ENCODE results near the gene OR7A5.
"Not testable (repeated sequence)": the region's sequence is repeated elsewhere in the genome, so short reads cannot be mapped to it uniquely, and the experiment has no call there.

Gene OR7A5

GRCh38 chr19:14835011-14835410, at the start of gene OR7A5, which contains the start of gene OR7C1:
TSS of gene OR7A5 (minus strand) at chr19:14835185. CDS start at chr19:14828241, 6,944 bp downstream.
TSS of gene OR7C1 (minus strand) at chr19:14835185. CDS start at chr19:14800136, 35,049 bp downstream.
- in situ Hi-C loops (cut with HindIII; ENCODE audit: low sequenced_read_pairs) = no loop called here

- in situ Hi-C loops (cut with HindIII; ENCODE audit: low sequenced_read_pairs) = no loop called here
These were observed 36.7 kb upstream of the OR7A5 start for GRCh38 chr19:14871619-14872230.

- in situ Hi-C loops (cut with HindIII; ENCODE audit: low sequenced_read_pairs) = no loop called here
These were observed 33.5 kb upstream of the OR7A5 start for GRCh38 chr19:14868497-14868896.

GRCh38 chr19:14848822-14849221, 13.8 kb upstream of the OR7A5 start, which contains the start of gene OR7A10:
TSS of gene OR7A10 (minus strand) at chr19:14848922. CDS start at chr19:14841877, 7,045 bp downstream.
- in situ Hi-C loops (cut with HindIII; ENCODE audit: low sequenced_read_pairs) = no loop called here

- in situ Hi-C loops (cut with HindIII; ENCODE audit: low sequenced_read_pairs) = no loop called here
These were observed 8.6 kb upstream of the OR7A5 start for GRCh38 chr19:14843578-14843977.

- in situ Hi-C loops (cut with HindIII; ENCODE audit: low sequenced_read_pairs) = no loop called here
These were observed 8.2 kb upstream of the OR7A5 start for GRCh38 chr19:14843169-14843568.

GRCh38 chr19:14840206-14840605, 5.2 kb upstream of the OR7A5 start:
- in situ Hi-C loops (cut with HindIII; ENCODE audit: low sequenced_read_pairs) = no loop called here

GRCh38 chr19:14837391-14837790, 2.4 kb upstream of the OR7A5 start:
- in situ Hi-C loops (cut with HindIII; ENCODE audit: low sequenced_read_pairs) = no loop called here

- in situ Hi-C loops (cut with HindIII; ENCODE audit: low sequenced_read_pairs) = no loop called here
These were observed 4.3 kb downstream of the OR7A5 start for GRCh38 chr19:14830702-14831101.

GRCh38 chr19:14826006-14826405, 9.0 kb downstream of the OR7A5 start:
- in situ Hi-C loops (cut with HindIII; ENCODE audit: low sequenced_read_pairs) = no loop called here

- in situ Hi-C loops (cut with HindIII; ENCODE audit: low sequenced_read_pairs) = no loop called here
These were observed 13.0 kb downstream of the OR7A5 start for GRCh38 chr19:14821937-14822336.

- in situ Hi-C loops (cut with HindIII; ENCODE audit: low sequenced_read_pairs) = no loop called here
These were observed 16.4 kb downstream of the OR7A5 start for GRCh38 chr19:14818588-14818987.

- in situ Hi-C loops (cut with HindIII; ENCODE audit: low sequenced_read_pairs) = no loop called here
These were observed 17.9 kb downstream of the OR7A5 start for GRCh38 chr19:14817052-14817451.

GRCh38 chr19:14814982-14815652, 19.9 kb downstream of the OR7A5 start:
- in situ Hi-C loops (cut with HindIII; ENCODE audit: low sequenced_read_pairs) = no loop called here

GRCh38 chr19:14809272-14810057, 25.5 kb downstream of the OR7A5 start:
- in situ Hi-C loops (cut with HindIII; ENCODE audit: low sequenced_read_pairs) = no loop called here

- in situ Hi-C loops (cut with HindIII; ENCODE audit: low sequenced_read_pairs) = no loop called here
These were observed 30.2 kb downstream of the OR7A5 start for GRCh38 chr19:14804765-14805164.

- in situ Hi-C loops (cut with HindIII; ENCODE audit: low sequenced_read_pairs) = no loop called here
These were observed 36.2 kb downstream of the OR7A5 start for GRCh38 chr19:14798760-14799159.

GRCh38 chr19:14796021-14796420, 39.0 kb downstream of the OR7A5 start:
- in situ Hi-C loops (cut with HindIII; ENCODE audit: low sequenced_read_pairs) = no loop called here

- in situ Hi-C loops (cut with HindIII; ENCODE audit: low sequenced_read_pairs) = no loop called here
These were observed 39.8 kb downstream of the OR7A5 start for GRCh38 chr19:14795078-14795721.

GRCh38 chr19:14792250-14792649, 42.7 kb downstream of the OR7A5 start:
- in situ Hi-C loops (cut with HindIII; ENCODE audit: low sequenced_read_pairs) = not testable (repeated sequence)

GRCh38 chr19:14786421-14786851, 48.5 kb downstream of the OR7A5 start:
- in situ Hi-C loops (cut with HindIII; ENCODE audit: low sequenced_read_pairs) = no loop called here
